PFSK-1 (cell line): ENCODE data around the gene C10orf71.

ENCODE experiments used
- FOXP2 ChIP-seq: optimal IDR thresholded peaks from 2 replicates; pipeline ENCODE3; 2011; ENCODE audit warnings: borderline replicate concordance, control low read depth, inconsistent platforms; ENCODE audit not compliant: insufficient read depth; ENCODE audit errors: extremely low read length, extremely low read depth
- POLR2AphosphoS5 ChIP-seq: IDR thresholded peaks from 2 replicates; pipeline ENCODE4 v1.6.1; 2012; ENCODE audit warnings: low read depth, mild to moderate bottlenecking, control low read depth, low read length, moderate library complexity
- SIN3A ChIP-seq: IDR thresholded peaks from 2 replicates; pipeline ENCODE4 v1.6.1; 2012; ENCODE audit warnings: mild to moderate bottlenecking, low read length, moderate library complexity, borderline replicate concordance; ENCODE audit not compliant: insufficient read depth
- TAF1 ChIP-seq: IDR thresholded peaks from 2 replicates; pipeline ENCODE4 v1.6.1; 2012; ENCODE audit warnings: low read length, control low read depth, borderline replicate concordance; ENCODE audit not compliant: insufficient read depth
- TF ChIP-seq, protein P1 (sequence below), 2 experiments: IDR thresholded peaks; 2 replicates each; pipeline versions ENCODE4 v1.6.1 to v1.8.0; 2011 to 2012; ENCODE audit warnings: low read depth in 2 of 2, low read length in 2 of 2, control low read depth in 1 of 2, inconsistent platforms in 1 of 2, mild to moderate bottlenecking in 1 of 2, moderate library complexity in 1 of 2; ENCODE audit not compliant: insufficient read depth in 1 of 2

GRCh38 chr10:49361178-49361554 lies 62.2 kb downstream of the C10orf71 start:
- TF ChIP-seq SIN3A (no peak), TAF1 (no peak), POLR2AphosphoS5 (no peak), FOXP2 (no peak)
- TF ChIP-seq, protein P1, sequence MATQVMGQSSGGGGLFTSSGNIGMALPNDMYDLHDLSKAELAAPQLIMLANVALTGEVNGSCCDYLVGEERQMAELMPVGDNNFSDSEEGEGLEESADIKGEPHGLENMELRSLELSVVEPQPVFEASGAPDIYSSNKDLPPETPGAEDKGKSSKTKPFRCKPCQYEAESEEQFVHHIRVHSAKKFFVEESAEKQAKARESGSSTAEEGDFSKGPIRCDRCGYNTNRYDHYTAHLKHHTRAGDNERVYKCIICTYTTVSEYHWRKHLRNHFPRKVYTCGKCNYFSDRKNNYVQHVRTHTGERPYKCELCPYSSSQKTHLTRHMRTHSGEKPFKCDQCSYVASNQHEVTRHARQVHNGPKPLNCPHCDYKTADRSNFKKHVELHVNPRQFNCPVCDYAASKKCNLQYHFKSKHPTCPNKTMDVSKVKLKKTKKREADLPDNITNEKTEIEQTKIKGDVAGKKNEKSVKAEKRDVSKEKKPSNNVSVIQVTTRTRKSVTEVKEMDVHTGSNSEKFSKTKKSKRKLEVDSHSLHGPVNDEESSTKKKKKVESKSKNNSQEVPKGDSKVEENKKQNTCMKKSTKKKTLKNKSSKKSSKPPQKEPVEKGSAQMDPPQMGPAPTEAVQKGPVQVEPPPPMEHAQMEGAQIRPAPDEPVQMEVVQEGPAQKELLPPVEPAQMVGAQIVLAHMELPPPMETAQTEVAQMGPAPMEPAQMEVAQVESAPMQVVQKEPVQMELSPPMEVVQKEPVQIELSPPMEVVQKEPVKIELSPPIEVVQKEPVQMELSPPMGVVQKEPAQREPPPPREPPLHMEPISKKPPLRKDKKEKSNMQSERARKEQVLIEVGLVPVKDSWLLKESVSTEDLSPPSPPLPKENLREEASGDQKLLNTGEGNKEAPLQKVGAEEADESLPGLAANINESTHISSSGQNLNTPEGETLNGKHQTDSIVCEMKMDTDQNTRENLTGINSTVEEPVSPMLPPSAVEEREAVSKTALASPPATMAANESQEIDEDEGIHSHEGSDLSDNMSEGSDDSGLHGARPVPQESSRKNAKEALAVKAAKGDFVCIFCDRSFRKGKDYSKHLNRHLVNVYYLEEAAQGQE (IDR thresholded peaks at IDR 0.05; ENCODE audit: insufficient read depth in 1 of 2, low read depth in 2 of 2, low read length in 2 of 2): no peak
